PC-3 (cell line): Measurements from ENCODE around the gene SIVA1. TPM values are rescaled to one million over a fixed set of nuclear protein-coding genes. Genes with fewer than 3 reads are reported as not detected.

Experiments
- ATAC-seq: fragments of 200-7000 bp; cut with Tn5 transposase; 2 replicates; pipeline ENCODE4 v1.9.1; 2020; ENCODE audit warnings: mild to moderate bottlenecking, moderate library complexity
- BruUV-seq: library from RNA; stranded (reverse); fragments of 400-500 nt; replicated peaks from 2 replicates; lab custom pipeline; 2021; lab: Mats Ljungman, UMichigan
- CTCF ChIA-PET: fragments of 300-600 bp; sonication (Branson Sonifier 250); formaldehyde crosslinking; loops from one replicate; lab custom pipeline; 2022; ENCODE audit warnings: antibody characterized with exemption; lab: Charles Lee
- POLR2A ChIA-PET: fragments of 300-600 bp; sonication (Branson Sonifier 250); formaldehyde crosslinking; loops from one replicate; lab custom pipeline; 2022; ENCODE audit warnings: antibody characterized with exemption; ENCODE audit not compliant: unreplicated experiment; lab: Charles Lee
- DNase-seq: peaks from one replicate; pipeline ENCODE4 v3.0.0-alpha.2; 2015
- H2AFZ ChIP-seq: fragments of 300-600 bp; sonication (generic); 2 replicates; pipeline ENCODE4 v1.6.0; 2016; ENCODE audit warnings: antibody characterized with exemption, low read length
- H3F3A ChIP-seq: fragments of 300-600 bp; sonication (generic); one replicate; pipeline ENCODE4 v1.6.0; 2017; ENCODE audit warnings: antibody characterized with exemption, low read length, control low read depth, mild to moderate bottlenecking; ENCODE audit not compliant: unreplicated experiment
- H3K27ac ChIP-seq: fragments of 300-600 bp; sonication (generic); 2 replicates; pipeline ENCODE4 v1.5.1; 2016; ENCODE audit warnings: mild to moderate bottlenecking, low read length
- H3K27me3 ChIP-seq: fragments of 300-600 bp; sonication (generic); 2 replicates; pipeline ENCODE4 v1.6.1; 2016; ENCODE audit warnings: low read length, mixed read lengths
- H3K36me3 ChIP-seq: fragments of 300-600 bp; sonication (generic); 2 replicates; pipeline ENCODE4 v1.6.1; 2016; ENCODE audit warnings: low read depth, mixed run types, low read length, mixed read lengths
- H3K4me1 ChIP-seq: fragments of 300-600 bp; sonication (generic); 2 replicates; pipeline ENCODE4 v1.5.1; 2016; ENCODE audit warnings: low read length; ENCODE audit not compliant: insufficient read depth
- H3K4me2 ChIP-seq: fragments of 300-600 bp; sonication (generic); 2 replicates; pipeline ENCODE4 v1.6.0; 2016; ENCODE audit warnings: low read length
- H3K4me3 ChIP-seq: fragments of 300-600 bp; sonication (generic); 2 replicates; pipeline ENCODE4 v1.5.1; 2016; ENCODE audit warnings: mild to moderate bottlenecking, low read length, mixed read lengths
- H3K79me2 ChIP-seq: fragments of 300-600 bp; sonication (generic); 2 replicates; pipeline ENCODE4 v1.6.1; 2017; ENCODE audit warnings: low read length, mixed read lengths
- H3K9ac ChIP-seq: fragments of 300-600 bp; sonication (generic); 2 replicates; pipeline ENCODE4 v1.6.0; 2016; ENCODE audit warnings: mild to moderate bottlenecking, low read length
- H3K9me2 ChIP-seq: fragments of 300-600 bp; sonication (generic); replicated peaks from 2 replicates; pipeline ENCODE4 v1.6.1; 2016; ENCODE audit warnings: mixed run types, low read length, mixed read lengths
- H3K9me3 ChIP-seq: fragments of 300-600 bp; sonication (generic); 2 replicates; pipeline ENCODE4 v1.6.1; 2016; ENCODE audit warnings: low read length, mixed read lengths
- H4K20me1 ChIP-seq: fragments of 300-600 bp; sonication (generic); 2 replicates; pipeline ENCODE4 v1.6.1; 2016; ENCODE audit warnings: low read length, mixed read lengths
- CTCF ChIP-seq: fragments of 300-600 bp; sonication (generic); conservative IDR thresholded peaks from 2 replicates; pipeline ENCODE4 v1.5.1; 2017; ENCODE audit warnings: antibody characterized with exemption, low read depth, mild to moderate bottlenecking, low read length
- EZH2 ChIP-seq: fragments of 300-600 bp; sonication (generic); IDR thresholded peaks from one replicate; pipeline ENCODE4 v1.6.1; 2017; ENCODE audit warnings: antibody characterized with exemption, mild to moderate bottlenecking, low read length; ENCODE audit not compliant: unreplicated experiment
- EZH2phosphoT487 ChIP-seq: fragments of 300-600 bp; sonication (generic); IDR thresholded peaks from 2 replicates; pipeline ENCODE4 v1.6.1; 2018; ENCODE audit warnings: mild to moderate bottlenecking, antibody characterized with exemption, low read length, borderline replicate concordance
- intact Hi-C: fragments of 100-400 bp; cut with micrococcal nuclease; formaldehyde crosslinking; loops from 2 replicates; pipeline ENCODE4 v1.9.0; 2023
- total RNA-seq: library from RNA; depleted of rRNA; stranded (reverse); fragments of >200 nt; gene quantifications from 2 replicates; pipeline ENCODE4 v1.2.3, GENCODE V29; 2014

The SIVA1 gene
- total RNA-seq, 1 experiment from 2014 or later, result 375 TPM

GRCh38 chr14:104794993-104795780 lies 42.2 kb downstream of the SIVA1 start, which contains the start of gene AKT1:
AKT1 (minus strand) TSS chr14:104795748; CDS start chr14:104792643, 3,105 bp downstream.
- TF ChIP-seq EZH2phosphoT487 (no peak), EZH2 (no peak), CTCF (no peak)
- Histone ChIP-seq H3K9me2 (no peaks in the 10 kb centered on the region), H3F3A (no peaks in the 10 kb centered on the region), H3K4me3 (peak within 1 kb of the TSS; percentile 77), H3K9me3 (no peaks in the 10 kb centered on the region), H3K27me3 (no peaks in the 10 kb centered on the region), H4K20me1 (peaks cover 27% of the 10 kb centered on the region), H3K4me1 (peaks cover 20% of the 10 kb centered on the region), H3K79me2 (peaks cover 47% of the 10 kb centered on the region), H3K4me2 (peak within 1 kb of the TSS; percentile 99), H3K27ac (no peak within 1 kb of the TSS), H2AFZ (peak within 1 kb of the TSS; percentile 74), H3K36me3 (peaks cover 4% of the 10 kb centered on the region; the same call in 1 of the 2 replicates), H3K9ac (peak within 1 kb of the TSS; percentile 78)
- ATAC-seq (peak; percentile 60), DNase-seq (peak; percentile 18)
- no TSS peak for BruUV-seq
- ChIA-PET POLR2A (no interaction called here), CTCF (no interaction called here)
- intact Hi-C loops, result no loop called here

GRCh38 chr14:104795781-104796686 lies 43.1 kb downstream of the SIVA1 start:
- CTCF ChIA-PET, result interaction anchor here (0.7 kb wide), 1 partner anchor 60 kb away, joined by 5 read pairs; no protein-coding TSS in a partner anchor
- ATAC-seq, result no peak
- H3K9ac ChIP-seq, result peak overlapping the region; percentile 63
- H4K20me1 ChIP-seq, result peaks cover 27% of the 10 kb centered on the region
- H3K9me3 ChIP-seq, result no peaks in the 10 kb centered on the region
- H3F3A ChIP-seq, result no peaks in the 10 kb centered on the region
- H2AFZ ChIP-seq, result peak overlapping the region; percentile 74
- peaks cover 21% of the 10 kb centered on the region for H3K4me1 ChIP-seq
- H3K4me3 ChIP-seq, result peak overlapping the region; percentile 70
- H3K36me3 ChIP-seq, result peaks cover 4% of the 10 kb centered on the region; the same call in 1 of the 2 replicates
- intact Hi-C loops, result no loop called here
- H3K4me2 ChIP-seq, result peak overlapping the region; percentile 99
- no peak for TF ChIP-seq EZH2phosphoT487
- no peak for TF ChIP-seq CTCF
- TF ChIP-seq EZH2, result no peak
- peaks cover 40% of the 10 kb centered on the region for H3K79me2 ChIP-seq
- DNase-seq, result peak; percentile 48
- no peaks in the 10 kb centered on the region for H3K9me2 ChIP-seq
- no peaks in the 10 kb centered on the region for H3K27me3 ChIP-seq
- TSS peak; percentile 78 for BruUV-seq
- H3K27ac ChIP-seq, result no peak overlapping the region
- POLR2A ChIA-PET, result no interaction called here
